Transverse colon (tissue), 4 donors: ENCODE measurements around the gene TRIP6. TPM values are rescaled to one million over a fixed set of nuclear protein-coding genes. Genes with fewer than 3 reads are reported as not detected.
"Not testable (repeated sequence)": the region's sequence is repeated elsewhere in the genome, so short reads cannot be mapped to it uniquely, and the experiment has no call there.

ENCODE experiments used
- DNase-seq: peaks from one replicate; pipeline ENCODE4 v3.0.0-alpha.2; 2019
- H3K27ac ChIP-seq, 4 donors: fragments of 200-600 bp; sonication (generic); 2 replicates each; pipeline ENCODE4 v1.5.1; 2016 to 2018; ENCODE audit warnings: inconsistent platforms in 4 of 4
- H3K27me3 ChIP-seq: fragments of 200-600 bp; sonication (generic); 2 replicates; pipeline ENCODE4 v1.5.1; 2017; ENCODE audit warnings: inconsistent platforms
- H3K36me3 ChIP-seq, 4 donors: fragments of 200-600 bp; sonication (generic); 2 replicates each; pipeline ENCODE4 v1.5.1; 2017 to 2019; ENCODE audit warnings: inconsistent platforms in 4 of 4
- H3K4me1 ChIP-seq, 4 donors: fragments of 200-600 bp; sonication (generic); 2 replicates each; pipeline ENCODE4 v1.5.1; 2017 to 2020; ENCODE audit warnings: inconsistent platforms in 4 of 4
- H3K4me3 ChIP-seq, 4 donors: fragments of 200-600 bp; sonication (generic); 1 replicate in 1 of 4; 2 replicates in 3 of 4; pipeline versions ENCODE4 v1.5.1 to v1.6.1; 2017 to 2019; ENCODE audit warnings: inconsistent platforms in 4 of 4
- H3K9me3 ChIP-seq, 2 donors: fragments of 200-600 bp; sonication (generic); 2 replicates each; pipeline ENCODE4 v1.5.1; 2017 to 2019; ENCODE audit warnings: inconsistent platforms in 2 of 2
- CTCF ChIP-seq, 5 experiments: fragments of 200-600 bp in 3 of 5; fragments of 450-650 bp in 2 of 5; sonication (generic) in 3 of 5; IDR thresholded peaks; 1 replicate in 2 of 5; 2 replicates in 3 of 5; pipeline ENCODE4 v1.5.1; 2016 to 2017; ENCODE audit warnings: antibody characterized with exemption in 5 of 5, inconsistent platforms in 3 of 5, mild to moderate bottlenecking in 2 of 5, moderate library complexity in 1 of 5
- EP300 ChIP-seq: sonication (generic); formaldehyde crosslinking; IDR thresholded peaks from one replicate; pipeline ENCODE4 v1.6.1; 2017; ENCODE audit warnings: antibody characterized with exemption, low read depth
- POLR2A ChIP-seq: fragments of 450-650 bp; IDR thresholded peaks from one replicate; pipeline ENCODE4 v1.6.1; 2016; ENCODE audit warnings: antibody characterized with exemption, mild to moderate bottlenecking, moderate library complexity
- POLR2AphosphoS5 ChIP-seq, 3 donors: sonication (generic); formaldehyde crosslinking; IDR thresholded peaks; one replicate each; pipeline ENCODE4 v1.6.1; 2016; ENCODE audit warnings: antibody characterized with exemption in 3 of 3
- WGBS, 2 donors: methylation state at CpG; one replicate each; pipeline ENCODE4 v1.1.5; 2018; ENCODE audit warnings: low coverage in 1 of 2; 5-methylcytosine and 5-hydroxymethylcytosine counted together
- in situ Hi-C, 4 donors: fragments of 200-750 bp; cut with MboI; loops; one replicate each; pipeline versions ENCODE4 v1.15.0 to v1.15.1; 2017; ENCODE audit warnings: low sequenced_read_pairs in 3 of 4, low pct_ligation_motif_present in 1 of 4, low pct_unique_long_range_greater_than_20kb in 1 of 4
- intact Hi-C: fragments of 100-400 bp; cut with DNase I; formaldehyde crosslinking; loops from one replicate; pipeline ENCODE4 v1.15.1; 2023; ENCODE audit warnings: low total_unique reads
- total RNA-seq, 4 donors: library from RNA; depleted of rRNA; stranded (reverse); fragments of >200 nt; gene quantifications; one replicate each; pipeline ENCODE4 v1.1.0, GENCODE V29; 2016

Gene TRIP6
- total RNA-seq, 4 donors from 2014 or later = 10.9 to 24.3 (median 21.2) TPM

GRCh38 chr7:100840470-100841100 lies 26.6 kb upstream of the TRIP6 start:
- no peak for DNase-seq
- in situ Hi-C loops = no loop called here
- H3K9me3 ChIP-seq = no peaks in the 10 kb centered on the region
- H3K4me1 ChIP-seq = peaks cover 6 to 20% (median 14%) of the 10 kb centered on the region in 4 donors
- H3K36me3 ChIP-seq = no peaks in the 10 kb centered on the region
- WGBS, 2 donors = 69 to 73% methylated on average over 4 to 8 of the region's 8 CpGs
- TF ChIP-seq CTCF (IDR thresholded peaks at IDR 0.05) (no peak), EP300 (no peak), POLR2A (no peak), POLR2AphosphoS5 (IDR thresholded peaks at IDR 0.05) (no peak)
- no peak overlapping the region for H3K27ac ChIP-seq
- intact Hi-C loops = no loop called here
- H3K27me3 ChIP-seq = no peaks in the 10 kb centered on the region
- H3K4me3 ChIP-seq = no peak overlapping the region

GRCh38 chr7:100847360-100847759 lies 19.8 kb upstream of the TRIP6 start:
- in situ Hi-C loops = no loop called here

GRCh38 chr7:100852048-100852872 lies 14.9 kb upstream of the TRIP6 start, which contains the start of gene SLC12A9:
Gene SLC12A9, plus strand, starts transcription at chr7:100852713. Its CDS starts 1,485 bp downstream, at chr7:100854198.
- Histone ChIP-seq H3K27ac (peak within 1 kb of the TSS; percentile 76 to 85 (median 80)), H3K4me1 (peaks cover 0 to 20% (median 14%) of the 10 kb centered on the region in 4 donors), H3K4me3 (peak within 1 kb of the TSS; percentile 49 to 83 (median 68)), H3K27me3 (no peaks in the 10 kb centered on the region), H3K36me3 (no peaks in the 10 kb centered on the region), H3K9me3 (no peaks in the 10 kb centered on the region)
- TF ChIP-seq CTCF (IDR thresholded peaks at IDR 0.05) (peak; percentile 93 to 96 (median 94)), EP300 (no peak), POLR2AphosphoS5 (IDR thresholded peaks at IDR 0.05) (peak; percentile 14 to 41 (median 40)), POLR2A (peak; percentile 53)
- in situ Hi-C loops = loop anchor here in 3 of 4 donors (5.0 to 25.0 kb wide), 3 partner anchors 50 to 140 kb away; partner anchors contain the start of genes EPO (in 1 of the 3) and POP7 (in 1 of the 3)
- 0% methylated on average over 69 of the region's 71 CpGs; no CpG with 5 or more reads in 1 of the 2 donors for WGBS, 2 donors
- intact Hi-C loops = loop anchor here (2.0 to 10.0 kb wide), 2 partner anchors 53 to 147 kb away; partner anchors contain the start of gene POP7
- DNase-seq = peak; percentile 93

More at GRCh38 chr7:100847360-100847759, 19.8 kb upstream of the TRIP6 start:
- no peaks in the 10 kb centered on the region for H3K27me3 ChIP-seq
- 90 to 95% methylated on average over 2 to 4 of the region's 4 CpGs for WGBS, 2 donors
- intact Hi-C loops = no loop called here
- peaks cover 0 to 10% (median 8%) of the 10 kb centered on the region in 4 donors for H3K4me1 ChIP-seq
- TF ChIP-seq EP300 = no peak
- TF ChIP-seq POLR2A = no peak
- H3K9me3 ChIP-seq = no peaks in the 10 kb centered on the region
- H3K27ac ChIP-seq = no peak overlapping the region
- H3K36me3 ChIP-seq = no peaks in the 10 kb centered on the region
- no peak overlapping the region for H3K4me3 ChIP-seq
- no peak for DNase-seq

GRCh38 chr7:100854146-100854895 lies 12.9 kb upstream of the TRIP6 start:
- no peak for TF ChIP-seq POLR2A
- no peak for TF ChIP-seq EP300
- no peak for TF ChIP-seq POLR2AphosphoS5 (IDR thresholded peaks at IDR 0.05)
- no peak for TF ChIP-seq CTCF (IDR thresholded peaks at IDR 0.05)
- in situ Hi-C loops = loop anchor here in 3 of 4 donors (5.0 to 25.0 kb wide), 3 partner anchors 52 to 142 kb away; partner anchors contain the start of genes EPO (in 1 of the 3) and POP7 (in 1 of the 3)
- Histone ChIP-seq H3K36me3 (no peaks in the 10 kb centered on the region), H3K27me3 (no peaks in the 10 kb centered on the region), H3K27ac (no peak overlapping the region), H3K4me1 (peaks cover 0 to 20% (median 14%) of the 10 kb centered on the region in 4 donors), H3K4me3 (no peak overlapping the region), H3K9me3 (no peaks in the 10 kb centered on the region)
- WGBS, 2 donors = 94 to 100% methylated on average over 2 to 12 of the region's 14 CpGs
- DNase-seq = no peak
- intact Hi-C loops = loop anchor here (10.0 kb wide), 1 partner anchor 150 kb away; the partner anchor contains the start of gene POP7

GRCh38 chr7:100854899-100855298 lies 12.3 kb upstream of the TRIP6 start:
- not testable (repeated sequence) for H3K36me3 ChIP-seq, H3K27ac ChIP-seq, DNase-seq, H3K9me3 ChIP-seq, H3K4me3 ChIP-seq, H3K27me3 ChIP-seq
- in situ Hi-C loops (loop anchor here in 3 of 4 donors (5.0 to 25.0 kb wide), 4 partner anchors 53 to 153 kb away; partner anchors contain the start of genes EPO (in 1 of the 3) and POP7 (in 1 of the 3)), intact Hi-C loops (loop anchor here (10.0 kb wide), 1 partner anchor 150 kb away; the partner anchor contains the start of gene POP7)
- WGBS, 2 donors = 96% methylated on average over 9 of the region's 9 CpGs; no CpG with 5 or more reads in 1 of the 2 donors
- H3K4me1 ChIP-seq = peaks cover 0 to 20% (median 14%) of the 10 kb centered on the region in 4 donors
